Measurements from ENCODE around the gene LCE5A.

DNA sequence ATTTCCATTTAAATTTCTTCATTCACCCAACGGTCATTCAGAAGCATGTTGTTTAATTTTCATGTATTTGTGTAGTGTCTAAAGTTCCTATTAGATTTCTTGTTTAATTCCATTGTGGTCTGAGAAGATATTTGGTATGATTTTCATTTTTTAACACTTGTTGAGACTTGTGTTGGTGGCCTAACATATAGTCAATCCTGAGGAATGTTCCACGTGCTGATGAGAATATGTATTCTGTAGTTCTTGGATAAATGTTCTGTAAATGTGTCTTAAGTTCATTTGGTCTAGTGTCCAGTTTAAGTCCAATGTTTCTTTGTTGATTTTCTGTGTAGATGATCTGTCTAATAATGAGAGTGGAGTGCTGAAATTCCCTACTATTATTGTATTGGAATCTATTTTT, 22.7 kb upstream of the LCE5A start:
- TF ChIP-seq, protein P1, sequence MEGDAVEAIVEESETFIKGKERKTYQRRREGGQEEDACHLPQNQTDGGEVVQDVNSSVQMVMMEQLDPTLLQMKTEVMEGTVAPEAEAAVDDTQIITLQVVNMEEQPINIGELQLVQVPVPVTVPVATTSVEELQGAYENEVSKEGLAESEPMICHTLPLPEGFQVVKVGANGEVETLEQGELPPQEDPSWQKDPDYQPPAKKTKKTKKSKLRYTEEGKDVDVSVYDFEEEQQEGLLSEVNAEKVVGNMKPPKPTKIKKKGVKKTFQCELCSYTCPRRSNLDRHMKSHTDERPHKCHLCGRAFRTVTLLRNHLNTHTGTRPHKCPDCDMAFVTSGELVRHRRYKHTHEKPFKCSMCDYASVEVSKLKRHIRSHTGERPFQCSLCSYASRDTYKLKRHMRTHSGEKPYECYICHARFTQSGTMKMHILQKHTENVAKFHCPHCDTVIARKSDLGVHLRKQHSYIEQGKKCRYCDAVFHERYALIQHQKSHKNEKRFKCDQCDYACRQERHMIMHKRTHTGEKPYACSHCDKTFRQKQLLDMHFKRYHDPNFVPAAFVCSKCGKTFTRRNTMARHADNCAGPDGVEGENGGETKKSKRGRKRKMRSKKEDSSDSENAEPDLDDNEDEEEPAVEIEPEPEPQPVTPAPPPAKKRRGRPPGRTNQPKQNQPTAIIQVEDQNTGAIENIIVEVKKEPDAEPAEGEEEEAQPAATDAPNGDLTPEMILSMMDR (IDR thresholded peaks at IDR 0.05 in 2 of 3, conservative IDR thresholded peaks at IDR 0.05 in 1 of 3; ENCODE audit: borderline replicate concordance in 1 of 3, insufficient read depth in 1 of 3, low read depth in 2 of 3, low read length in 2 of 3), result no peak
- TF ChIP-seq CEBPB (IDR thresholded peaks at IDR 0.05; ENCODE audit: low read depth) (no peak), POLR2AphosphoS5 (IDR thresholded peaks at IDR 0.05; ENCODE audit: low read depth, low read length) (no peak), POLR2A (IDR thresholded peaks at IDR 0.05; ENCODE audit: borderline replicate concordance, extremely low read depth, insufficient read depth, insufficient read length) (no peak)
